IPS-11a (cell line): Measurements from ENCODE around the gene APRT.
"Not testable (repeated sequence)": the region's sequence is repeated elsewhere in the genome, so short reads cannot be mapped to it uniquely, and the experiment has no call there.

Experiments used
- H3K4me3 ChIP-seq: one replicate; pipeline ENCODE4 v1.5.1; 2013; ENCODE audit warnings: low read depth, low read length, control low read depth

APRT gene

GRCh38 chr16:88774544-88775393 is 37.0 kb downstream of the APRT start:
- H3K4me3 ChIP-seq = no peak overlapping the region

DNA sequence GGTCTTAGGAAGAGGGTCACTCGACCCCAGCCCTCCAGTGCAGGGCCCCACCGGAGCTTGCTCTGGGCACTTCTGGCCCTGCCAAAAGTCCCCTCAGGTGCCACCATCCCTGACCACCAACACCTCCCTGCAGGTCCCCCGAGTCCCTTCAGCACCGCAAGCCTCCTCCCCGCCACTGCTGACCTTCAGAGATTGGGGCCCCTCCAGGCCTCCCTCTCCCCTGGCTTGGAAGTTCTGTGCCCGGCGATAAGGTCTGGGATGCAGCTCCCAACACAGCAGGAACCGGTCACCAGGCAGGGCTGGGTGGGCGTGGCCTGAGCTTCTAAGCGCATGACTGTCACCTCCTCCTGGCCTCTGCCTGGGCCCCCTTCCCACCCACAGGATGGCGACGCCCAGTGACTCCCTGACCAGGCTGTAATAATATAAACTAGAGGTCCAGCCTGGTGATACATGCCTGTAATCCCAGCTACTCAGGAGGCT is 37.9 kb downstream of the APRT start:
- H3K4me3 ChIP-seq = no peak overlapping the region

DNA sequence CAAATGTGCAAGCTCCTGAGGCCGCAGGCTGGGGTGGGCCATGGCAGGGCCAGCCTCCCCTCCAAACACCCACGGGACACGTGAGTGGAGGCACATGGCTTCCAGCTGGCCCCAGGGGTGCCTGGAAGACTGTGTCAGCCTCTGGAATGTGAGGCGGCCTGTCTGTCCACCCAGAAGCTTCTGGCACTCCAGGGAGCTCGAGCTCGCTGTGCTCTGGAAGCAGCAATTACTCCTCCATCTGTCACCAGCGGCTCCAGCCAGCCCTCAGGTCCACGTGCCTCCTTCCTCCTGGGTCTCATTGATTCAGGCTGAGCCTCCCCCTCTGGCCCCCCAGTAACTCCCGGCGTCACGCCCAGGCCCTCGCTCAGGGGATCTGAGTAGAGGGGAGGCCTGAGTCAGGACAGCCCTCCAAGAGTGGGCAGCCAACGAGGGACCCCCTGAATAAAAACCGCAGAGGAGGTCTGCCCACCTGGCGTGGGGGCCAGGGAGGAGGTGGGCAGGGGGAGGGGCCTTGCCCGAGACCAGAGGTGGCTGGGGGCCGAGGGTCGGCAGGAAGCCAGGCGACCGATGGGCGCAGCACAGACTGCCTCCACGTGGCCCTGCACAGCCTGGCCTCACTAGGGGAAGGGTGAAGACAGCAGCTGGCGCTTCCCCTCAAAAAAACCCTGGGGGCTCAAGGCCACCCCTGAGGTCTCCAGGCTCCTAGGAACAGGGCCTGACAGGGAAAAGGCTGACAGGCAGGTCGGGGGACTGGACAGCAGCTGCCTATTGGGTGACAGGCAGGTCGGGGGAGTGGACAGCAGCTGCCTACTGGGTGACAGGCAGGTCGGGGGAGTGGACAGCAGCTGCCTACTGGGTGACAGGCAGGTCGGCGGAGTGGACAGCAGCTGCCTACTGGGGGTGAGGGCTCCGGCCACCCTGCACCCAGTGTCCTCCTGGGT is 38.6 kb downstream of the APRT start:
- no peak overlapping the region for H3K4me3 ChIP-seq

DNA sequence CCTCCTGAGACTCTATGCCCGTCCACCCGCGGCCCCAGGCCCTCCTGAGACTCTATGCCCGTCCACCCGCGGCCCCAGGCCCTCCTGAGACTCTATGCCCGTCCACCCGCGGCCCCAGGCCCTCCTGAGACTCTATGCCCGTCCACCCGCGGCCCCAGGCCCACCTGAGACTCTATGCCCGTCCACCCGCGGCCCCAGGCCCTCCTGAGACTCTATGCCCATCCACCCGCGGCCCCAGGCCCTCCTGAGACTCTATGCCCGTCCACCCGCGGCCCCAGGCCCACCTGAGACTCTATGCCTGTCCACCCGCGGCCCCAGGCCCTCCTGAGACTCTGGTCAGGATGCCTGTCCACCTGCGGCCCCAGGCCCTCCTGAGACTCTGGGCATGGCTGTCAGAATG is 39.9 kb downstream of the APRT start:
- not testable (repeated sequence) for H3K4me3 ChIP-seq

DNA sequence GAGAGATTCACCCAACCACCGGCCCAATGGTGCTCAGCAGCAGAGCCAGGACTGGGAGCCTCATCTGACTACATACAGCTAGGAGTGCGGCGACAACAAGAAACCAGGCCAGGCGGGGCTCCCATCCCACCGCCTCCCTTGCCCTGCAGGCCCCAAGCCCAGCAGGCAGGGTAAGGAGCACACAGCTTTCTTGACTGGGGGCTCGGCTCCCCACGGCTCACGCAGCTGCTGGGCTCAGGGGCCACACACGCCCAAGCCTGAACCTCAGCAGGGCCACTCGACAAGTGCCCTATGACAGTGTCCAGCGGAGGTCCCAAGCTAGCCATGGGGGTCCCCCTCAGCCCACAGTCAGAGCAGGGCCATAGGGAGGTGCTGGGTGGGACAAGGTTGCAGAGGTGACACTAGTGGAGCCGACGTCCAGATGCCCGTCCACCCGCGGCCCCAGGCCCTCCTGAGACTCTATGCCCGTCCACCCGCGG is 40.4 kb downstream of the APRT start:
- no peak overlapping the region for H3K4me3 ChIP-seq

GRCh38 chr16:88770461-88771293 is 41.1 kb downstream of the APRT start:
- no peak overlapping the region for H3K4me3 ChIP-seq

- H3K4me3 ChIP-seq = no peak overlapping the region
These were observed 41.9 kb downstream of the APRT start for GRCh38 chr16:88769617-88770460.

DNA sequence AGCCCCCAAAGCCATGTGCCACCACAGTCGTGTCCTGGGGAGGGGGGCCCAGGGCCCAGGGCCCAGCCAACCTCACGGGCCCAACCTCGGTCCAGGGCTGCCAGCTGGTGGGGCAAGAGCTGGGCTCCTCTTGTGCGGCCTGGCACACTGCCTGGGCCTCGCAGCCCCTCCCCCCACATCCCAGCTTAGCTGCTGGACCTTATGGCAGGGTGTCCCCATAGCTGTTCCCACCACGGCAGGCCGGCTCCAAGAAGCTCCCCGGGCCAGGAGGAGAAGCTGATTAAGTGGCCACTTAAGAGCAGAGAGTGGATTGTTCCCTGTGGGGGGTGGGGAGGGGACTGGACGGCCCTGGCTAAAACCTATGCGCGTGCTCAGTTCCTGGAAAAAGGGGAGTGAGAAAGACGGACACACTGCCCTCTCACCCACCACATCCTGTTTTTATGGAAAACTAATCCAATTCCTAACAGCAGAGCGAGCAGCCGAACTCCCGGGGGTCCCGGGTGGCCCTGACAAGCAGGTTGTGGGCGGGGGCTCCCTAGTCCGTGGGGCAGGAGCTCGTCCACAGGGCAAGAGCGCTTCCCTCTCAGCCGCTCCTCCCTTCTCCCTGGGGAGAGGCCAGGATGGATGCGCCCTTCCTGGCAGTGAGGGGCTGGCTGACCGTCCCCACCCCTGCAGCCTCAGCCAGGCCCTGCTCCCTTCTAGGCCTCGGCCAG is 43.5 kb downstream of the APRT start:
- H3K4me3 ChIP-seq = no peak overlapping the region

- H3K4me3 ChIP-seq = no peak overlapping the region
These were observed 44.1 kb downstream of the APRT start for GRCh38 chr16:88767546-88768070.

GRCh38 chr16:88766975-88767374 is 44.8 kb downstream of the APRT start:
- H3K4me3 ChIP-seq = no peak overlapping the region

GRCh38 chr16:88764913-88765349 is 46.8 kb downstream of the APRT start:
- H3K4me3 ChIP-seq = no peak overlapping the region

- H3K4me3 ChIP-seq = no peak overlapping the region
These were observed 47.6 kb downstream of the APRT start for GRCh38 chr16:88764080-88764479.

- no peak overlapping the region for H3K4me3 ChIP-seq
These were observed 48.1 kb downstream of the APRT start for GRCh38 chr16:88763502-88764053.

DNA sequence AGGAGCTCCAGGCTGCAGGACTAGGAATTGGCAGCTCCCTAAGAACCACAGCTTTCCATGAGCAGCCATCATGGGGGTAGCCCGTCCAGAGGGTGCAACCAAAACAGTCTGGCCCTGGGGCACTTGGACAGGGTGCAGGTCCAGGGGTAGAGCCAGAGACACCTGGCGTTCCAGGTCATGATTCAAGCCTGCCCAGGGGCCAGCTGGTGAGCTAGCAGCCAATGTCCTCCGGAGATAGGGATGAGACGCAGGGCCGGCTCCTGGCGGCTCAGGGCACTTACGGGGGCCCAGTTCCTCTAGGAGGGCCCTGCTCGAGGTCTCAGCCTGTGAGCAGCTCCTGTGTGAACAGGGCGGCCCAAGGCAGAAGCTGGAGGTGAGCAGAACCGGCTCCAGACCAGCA is 48.8 kb downstream of the APRT start:
- no peak overlapping the region for H3K4me3 ChIP-seq

DNA sequence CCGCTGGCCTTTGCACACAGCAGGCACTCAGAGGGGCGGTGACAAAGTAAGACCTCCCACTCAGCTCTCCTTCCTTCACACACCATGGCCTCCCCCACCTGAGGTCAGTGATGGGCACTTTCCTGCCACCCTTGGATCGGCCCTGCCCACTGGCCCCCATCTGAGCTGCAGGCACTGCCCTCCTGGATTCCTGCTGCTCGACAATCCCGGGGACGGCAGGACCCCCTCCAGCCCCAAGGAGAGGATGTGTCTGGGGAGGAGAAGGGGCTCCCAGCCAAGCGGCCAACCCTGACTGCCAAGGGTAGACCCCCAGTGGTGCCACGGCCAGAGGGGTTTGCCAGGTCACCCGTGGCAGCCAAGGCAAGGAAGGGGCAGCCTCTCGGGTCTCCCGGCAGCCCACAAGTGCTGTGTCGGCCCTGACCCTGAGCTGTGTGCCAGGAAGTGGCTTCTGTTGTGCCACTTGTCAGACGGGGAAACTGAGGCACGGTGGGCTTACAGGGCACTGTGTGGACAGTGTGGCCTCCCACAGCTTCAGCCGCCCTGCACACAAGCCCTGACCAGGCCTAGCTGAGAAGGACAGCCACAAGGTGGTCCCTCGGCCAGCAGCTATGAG is 49.4 kb downstream of the APRT start:
- H3K4me3 ChIP-seq = no peak overlapping the region

DNA sequence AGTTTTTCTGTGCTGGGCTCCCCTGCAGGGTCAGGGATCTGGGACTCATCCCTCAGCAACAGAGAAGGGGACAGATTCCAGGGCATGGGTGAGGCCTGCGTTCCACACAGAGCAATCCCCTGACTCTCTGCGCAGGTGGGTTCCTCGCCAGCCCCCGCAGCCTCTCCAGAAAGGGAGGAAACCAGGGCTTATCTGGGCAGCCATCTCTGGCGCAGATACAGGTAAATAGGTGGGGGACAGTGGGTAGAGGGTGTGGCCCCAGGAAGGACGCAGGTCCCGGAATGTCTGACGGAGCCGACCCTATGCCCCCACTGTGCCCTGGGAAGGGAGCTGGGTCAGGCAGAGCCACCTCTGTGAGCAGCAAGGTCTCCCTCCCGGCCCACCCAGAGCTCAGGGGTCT is 49.9 kb downstream of the APRT start:
- H3K4me3 ChIP-seq = no peak overlapping the region

DNA sequence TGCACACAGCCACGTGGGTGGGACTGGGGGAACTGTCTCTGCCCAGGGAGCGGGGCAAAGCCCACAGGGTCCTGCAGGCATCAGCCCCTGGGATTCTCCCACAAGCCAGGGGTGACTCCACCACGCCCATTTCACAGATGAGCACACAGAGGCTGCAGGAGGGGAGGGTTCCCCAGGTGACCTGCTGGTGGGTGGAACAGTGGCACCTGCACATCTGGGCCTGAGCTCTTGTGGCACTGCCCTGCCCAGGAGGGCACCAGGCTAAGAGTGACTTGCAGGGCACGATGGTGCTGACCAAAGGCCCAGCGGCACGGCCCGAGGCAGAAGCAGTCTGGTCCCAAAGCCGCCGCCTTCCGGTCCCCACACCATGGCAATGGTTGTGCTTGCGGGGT is 50.6 kb downstream of the APRT start:
- no peak overlapping the region for H3K4me3 ChIP-seq
